ENCODE data around the gene SLC2A4.
A peak's percentile ranks its signal among the peaks of the same experiment; 100 is the strongest.

Gene SLC2A4

GRCh38 chr17:7281074-7281952, at the start of gene SLC2A4:
TSS of gene SLC2A4 (plus strand) at chr17:7281718. CDS start at chr17:7281935, 217 bp downstream.
- peak within 1 kb of the TSS; percentile 51 for H3K4me3 ChIP-seq (replicated peaks; ENCODE audit: low read depth, low read length)
- peak; percentile 95 for DNase-seq (ENCODE audit: low read depth)
- no peak for TF ChIP-seq CTCF (IDR thresholded peaks at IDR 0.05; ENCODE audit: low read length, missing control alignments)

GRCh38 chr17:7232114-7232513, 49.4 kb upstream of the SLC2A4 start:
- H3K4me3 ChIP-seq (replicated peaks; ENCODE audit: low read depth, low read length): peak overlapping the region; percentile 91
- DNase-seq (ENCODE audit: low read depth): no peak
- no peak for TF ChIP-seq CTCF (IDR thresholded peaks at IDR 0.05; ENCODE audit: low read length, missing control alignments)

GRCh38 chr17:7233701-7234082, 47.8 kb upstream of the SLC2A4 start:
- DNase-seq (ENCODE audit: low read depth): no peak
- no peak for TF ChIP-seq CTCF (IDR thresholded peaks at IDR 0.05; ENCODE audit: low read length, missing control alignments)
- H3K4me3 ChIP-seq (replicated peaks; ENCODE audit: low read depth, low read length): peak overlapping the region; percentile 91

- TF ChIP-seq CTCF (IDR thresholded peaks at IDR 0.05; ENCODE audit: low read length, missing control alignments): no peak
- peak within 1 kb of the TSS; percentile 91 for H3K4me3 ChIP-seq (replicated peaks; ENCODE audit: low read depth, low read length)
- peak; percentile 96 for DNase-seq (ENCODE audit: low read depth)
Measured at GRCh38 chr17:7234083-7234951, 47.2 kb upstream of the SLC2A4 start, which contains the start of gene DVL2. TSS of gene DVL2 (minus strand) at chr17:7234517. CDS start at chr17:7234262, 255 bp downstream.

GRCh38 chr17:7235693-7236665, 45.5 kb upstream of the SLC2A4 start:
- TF ChIP-seq CTCF (IDR thresholded peaks at IDR 0.05; ENCODE audit: low read length, missing control alignments): no peak
- H3K4me3 ChIP-seq (replicated peaks; ENCODE audit: low read depth, low read length): peak overlapping the region; percentile 91

GRCh38 chr17:7236808-7237207, 44.7 kb upstream of the SLC2A4 start:
- peak overlapping the region; percentile 71 for H3K4me3 ChIP-seq (replicated peaks; ENCODE audit: low read depth, low read length)
- no peak for TF ChIP-seq CTCF (IDR thresholded peaks at IDR 0.05; ENCODE audit: low read length, missing control alignments)
- no peak for DNase-seq (ENCODE audit: low read depth)

More at GRCh38 chr17:7235693-7236665, 45.5 kb upstream of the SLC2A4 start:
- DNase-seq (ENCODE audit: low read depth): peak; percentile 47
